Cerebellar cortex (tissue), 1 donor: ENCODE measurements around the gene NR5A1.

Experiments used
- DNase-seq: peaks from one replicate; pipeline ENCODE4 v3.0.0-alpha.2; 2015; ENCODE audit warnings: low spot score

Gene NR5A1

DNA sequence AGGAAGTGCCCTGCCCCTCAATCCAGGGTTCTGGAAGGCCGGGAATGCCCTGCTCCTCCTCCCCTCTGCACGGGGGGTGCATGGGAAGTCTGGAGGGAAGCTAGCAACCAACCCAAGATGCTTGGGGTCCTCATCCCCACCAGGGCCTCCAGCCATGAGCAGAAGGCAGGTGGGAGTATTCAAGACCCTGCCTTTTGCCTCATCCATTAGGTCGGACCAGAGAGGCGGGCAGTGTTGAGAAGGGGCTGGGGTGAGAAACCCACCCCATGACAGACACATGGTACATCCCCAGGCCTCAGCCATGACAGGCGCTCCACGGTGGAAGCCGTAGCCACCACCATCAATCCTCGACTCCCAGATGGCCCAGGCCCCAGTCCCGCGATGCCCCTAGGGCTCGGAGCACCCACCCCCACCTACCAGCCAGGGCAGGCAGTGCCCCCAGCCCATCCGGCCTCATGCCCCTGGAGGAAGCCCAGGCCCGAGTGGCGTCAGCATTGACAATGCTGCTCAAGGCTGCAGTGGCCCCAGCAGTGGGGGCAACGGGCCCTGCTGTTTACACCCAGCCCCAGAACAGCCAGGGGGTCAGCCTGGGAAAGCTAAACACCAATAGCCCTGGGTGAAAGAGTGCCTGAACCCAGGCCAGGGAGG lies 8.6 kb downstream of the NR5A1 start:
- DNase-seq, result no peak

DNA sequence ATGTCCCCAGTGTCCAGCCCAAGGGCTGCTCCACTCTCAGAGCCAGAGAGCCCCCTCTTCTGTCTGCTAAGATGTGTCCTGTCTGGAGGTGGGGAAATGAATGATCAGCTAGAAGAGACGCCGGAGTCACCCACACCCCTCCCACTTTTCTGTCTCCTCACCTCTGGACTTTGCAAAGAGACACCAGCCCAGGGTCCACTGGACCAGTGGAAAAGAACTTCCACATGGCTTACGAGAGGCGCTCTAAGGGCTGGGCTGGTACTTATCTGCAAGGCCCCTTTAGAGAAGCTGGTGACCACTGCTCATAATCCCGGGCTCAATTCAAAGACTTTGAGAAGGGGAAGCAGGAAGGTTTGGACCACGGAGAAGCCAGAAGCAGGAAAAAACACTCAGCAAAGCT lies 9.2 kb downstream of the NR5A1 start:
- no peak for DNase-seq

DNA sequence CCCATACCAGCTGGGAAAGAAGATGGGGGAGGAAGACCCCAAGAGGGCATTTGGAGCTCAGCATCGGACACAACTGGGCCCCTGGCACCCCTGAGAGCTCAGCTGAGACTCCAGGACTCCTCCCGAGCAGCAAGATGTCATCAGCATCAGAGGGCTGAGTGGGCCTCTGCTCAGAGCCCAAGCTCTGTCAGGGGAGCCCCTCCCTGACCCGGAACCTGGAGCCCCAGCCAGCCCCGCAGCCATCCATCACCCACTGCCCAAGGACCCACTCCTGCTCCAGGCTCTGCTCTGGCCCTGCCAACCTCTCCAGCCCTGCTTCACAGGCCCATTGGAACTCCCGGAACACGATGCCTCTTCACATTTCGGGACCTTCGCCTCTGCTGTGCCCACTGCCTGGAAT lies 9.8 kb downstream of the NR5A1 start:
- DNase-seq, result no peak

GRCh38 chr9:124496463-124496862 lies 10.7 kb downstream of the NR5A1 start:
- no peak for DNase-seq

GRCh38 chr9:124496075-124496449 lies 11.1 kb downstream of the NR5A1 start:
- DNase-seq, result no peak

GRCh38 chr9:124495126-124496074 lies 11.8 kb downstream of the NR5A1 start:
- DNase-seq, result no peak

DNA sequence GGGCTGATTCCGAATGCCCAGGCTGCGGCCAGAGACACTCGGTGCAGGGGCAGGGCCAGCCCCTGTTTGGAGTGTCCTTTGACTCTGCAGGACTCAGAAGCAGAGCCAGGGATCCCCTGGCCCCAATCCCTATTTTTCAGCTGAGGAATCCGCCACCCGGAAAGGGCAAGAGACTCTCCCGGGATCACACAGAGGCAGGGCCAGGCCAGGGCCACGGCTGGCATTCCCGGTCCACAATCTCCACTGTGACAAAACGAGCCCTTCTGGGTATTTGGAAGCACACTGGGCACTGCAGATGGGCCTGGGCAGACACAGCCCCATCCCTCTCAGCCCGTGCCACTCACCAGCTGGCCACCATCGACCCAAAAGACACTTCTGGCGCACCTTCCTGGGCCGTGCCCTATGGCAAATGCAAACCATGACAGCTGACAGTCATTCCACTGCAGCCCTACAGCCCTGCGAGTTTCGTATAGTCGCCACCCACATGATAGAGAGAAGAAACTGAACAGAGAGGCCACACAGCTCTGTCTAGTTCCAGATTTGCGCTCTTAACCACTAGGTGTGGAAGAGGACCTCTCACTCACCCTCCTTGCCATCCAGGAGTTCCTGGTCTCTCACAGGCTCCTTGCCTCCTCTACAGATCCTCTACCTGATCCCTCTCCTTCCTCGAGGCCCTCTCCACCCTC lies 13.3 kb downstream of the NR5A1 start:
- DNase-seq, result no peak

DNA sequence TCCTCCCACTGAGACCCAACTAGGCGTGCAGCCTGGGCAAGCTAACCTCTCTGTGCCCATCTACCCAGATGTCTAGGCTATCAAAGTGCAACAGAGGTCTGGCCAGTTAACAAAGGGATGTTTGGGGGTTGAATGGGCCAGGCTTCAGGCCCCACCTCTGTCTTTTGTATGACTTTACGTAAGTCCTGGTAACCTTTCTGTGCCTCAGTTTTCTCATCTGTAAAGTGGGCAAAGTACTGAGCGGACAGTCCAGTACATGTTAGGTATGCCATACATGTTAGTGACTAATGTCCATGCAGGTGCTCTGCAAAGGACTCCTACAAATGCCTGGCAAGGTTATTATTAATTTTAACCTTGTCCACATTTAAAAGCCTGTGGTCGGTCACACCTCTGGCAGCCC lies 14.0 kb downstream of the NR5A1 start:
- no peak for DNase-seq

DNA sequence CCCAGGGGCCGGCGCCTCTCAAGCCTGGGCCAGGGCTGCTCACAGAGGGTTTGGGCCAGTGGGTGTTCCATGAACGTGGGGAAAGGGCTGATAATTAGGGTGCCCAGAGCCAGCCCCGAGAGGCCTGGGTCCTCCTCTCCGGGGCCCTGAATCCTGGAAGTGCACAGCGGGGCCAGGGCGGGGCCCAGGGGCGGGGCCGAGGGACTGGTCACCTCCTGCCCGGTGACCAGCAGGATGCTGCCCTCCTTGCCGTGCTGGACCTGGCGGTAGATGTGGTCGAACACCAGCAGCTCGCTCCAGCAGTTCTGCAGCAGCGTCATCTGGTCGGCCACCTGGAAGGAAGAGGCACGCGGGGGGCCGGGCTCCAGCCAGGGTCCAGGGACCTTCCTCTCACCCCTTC lies 14.4 kb downstream of the NR5A1 start:
- DNase-seq, result no peak

- DNase-seq, result no peak
Measured at GRCh38 chr9:124491049-124491975, 15.9 kb downstream of the NR5A1 start.

DNA sequence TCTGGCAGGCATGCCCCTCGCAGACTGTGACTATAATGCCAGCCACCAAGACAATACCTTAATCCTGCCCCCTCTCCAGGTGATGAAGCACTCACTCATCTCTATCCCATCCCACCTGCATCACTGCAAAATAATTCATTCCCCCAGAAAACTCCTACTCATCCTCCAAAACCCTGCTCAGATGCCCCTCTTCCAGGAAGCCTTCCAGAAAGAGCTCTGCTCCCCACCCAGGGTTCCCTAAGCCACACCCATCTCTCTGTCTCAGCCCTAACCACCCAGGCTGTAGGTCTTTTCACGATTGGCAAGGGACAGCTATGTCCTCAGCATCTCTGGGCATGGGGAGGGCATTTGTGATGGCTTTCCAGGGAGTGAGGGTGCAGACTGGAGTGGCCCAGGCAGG lies 17.2 kb downstream of the NR5A1 start:
- DNase-seq, result no peak

GRCh38 chr9:124489222-124489621 lies 18.0 kb downstream of the NR5A1 start:
- no peak for DNase-seq

GRCh38 chr9:124488641-124489210 lies 18.5 kb downstream of the NR5A1 start:
- no peak for DNase-seq

DNA sequence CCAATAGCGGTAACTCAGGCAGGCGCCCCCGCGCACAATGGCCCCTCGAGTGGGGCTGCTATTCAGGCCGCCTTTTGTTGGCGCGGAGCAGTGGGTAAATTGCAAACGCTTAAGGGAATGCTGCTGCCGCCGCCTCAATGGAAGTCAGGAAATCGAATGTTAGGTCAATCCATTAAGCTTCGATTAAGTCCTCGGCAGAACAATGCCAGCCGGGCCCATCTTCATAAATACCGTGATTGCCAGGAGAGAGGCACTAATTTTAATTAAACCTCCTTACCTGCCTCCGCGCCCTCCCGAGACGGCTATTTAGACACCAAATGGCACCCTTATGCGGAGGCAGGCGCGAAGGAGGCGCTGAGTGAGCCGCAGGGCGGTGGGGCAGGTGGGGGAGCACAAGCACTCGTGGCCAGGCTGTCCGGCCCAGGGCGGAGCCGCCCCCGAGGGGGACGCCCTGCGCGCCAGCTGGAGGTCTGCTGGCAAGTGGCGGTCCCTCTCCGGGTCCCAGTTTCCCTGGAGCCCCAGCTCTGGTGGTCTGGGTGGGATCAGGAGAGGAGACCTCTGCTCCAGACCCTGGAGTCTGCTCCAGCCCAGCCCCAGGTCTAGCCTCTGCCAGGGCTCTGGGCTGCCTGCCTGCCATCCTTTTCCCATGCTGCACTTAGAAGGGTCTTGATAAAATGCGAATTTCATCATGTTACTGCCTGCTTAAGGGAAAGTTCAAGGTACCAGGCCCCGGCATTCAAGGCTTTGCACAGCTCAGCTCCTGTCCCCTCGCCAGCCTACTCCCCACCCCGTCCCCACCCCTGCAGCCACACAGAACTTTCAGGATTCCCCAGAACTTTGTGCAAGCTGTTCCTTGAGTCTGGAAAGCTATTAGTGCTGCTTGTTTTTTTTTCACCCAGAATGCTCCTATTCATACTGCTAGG lies 19.7 kb downstream of the NR5A1 start:
- DNase-seq, result no peak

DNA sequence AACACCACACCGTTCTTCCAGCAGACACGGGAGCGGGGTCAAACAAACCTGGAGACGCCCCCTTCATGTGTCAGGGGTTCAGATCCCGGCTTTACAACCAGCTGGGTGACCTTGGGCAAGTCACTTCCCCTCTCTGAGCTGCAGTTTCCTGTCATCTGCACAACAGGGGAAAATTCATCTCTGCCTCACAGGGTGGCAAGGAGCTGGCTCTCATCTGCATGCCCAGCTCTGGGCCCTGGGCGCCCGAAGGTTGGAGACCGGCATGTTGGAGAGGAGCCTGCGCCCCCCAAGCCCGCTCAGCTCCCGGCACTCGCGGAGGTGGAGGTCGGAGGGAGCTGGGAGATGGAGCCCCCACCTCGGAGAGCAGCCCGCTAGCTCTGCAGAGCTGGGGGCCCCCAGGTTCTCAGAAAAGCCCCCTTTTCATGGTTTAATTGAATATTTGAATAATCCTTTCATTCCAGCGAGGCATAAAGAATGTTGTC lies 20.4 kb downstream of the NR5A1 start:
- no peak for DNase-seq

DNA sequence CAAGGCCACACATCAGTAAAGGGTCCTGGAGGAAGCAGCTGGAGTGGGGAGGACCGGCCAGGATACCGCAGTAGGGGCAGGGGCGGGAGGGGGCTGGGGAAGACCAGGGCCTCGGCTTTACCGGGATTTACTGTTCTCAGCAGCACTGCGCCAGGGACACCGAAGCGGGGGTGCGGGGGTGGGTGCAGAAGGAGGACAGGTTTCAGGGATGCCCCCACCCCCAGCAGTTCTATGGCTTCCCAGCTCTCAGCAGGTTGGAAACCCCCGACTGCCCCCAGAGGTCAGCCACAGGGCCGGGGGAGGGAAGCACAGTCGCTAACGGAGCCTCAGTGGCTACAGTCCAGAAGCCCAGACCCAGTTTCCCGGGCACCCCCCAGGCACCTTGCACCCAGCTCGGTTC lies 21.3 kb downstream of the NR5A1 start:
- no peak for DNase-seq

- no peak for DNase-seq
Measured at GRCh38 chr9:124485201-124485600, 22.0 kb downstream of the NR5A1 start.

DNA sequence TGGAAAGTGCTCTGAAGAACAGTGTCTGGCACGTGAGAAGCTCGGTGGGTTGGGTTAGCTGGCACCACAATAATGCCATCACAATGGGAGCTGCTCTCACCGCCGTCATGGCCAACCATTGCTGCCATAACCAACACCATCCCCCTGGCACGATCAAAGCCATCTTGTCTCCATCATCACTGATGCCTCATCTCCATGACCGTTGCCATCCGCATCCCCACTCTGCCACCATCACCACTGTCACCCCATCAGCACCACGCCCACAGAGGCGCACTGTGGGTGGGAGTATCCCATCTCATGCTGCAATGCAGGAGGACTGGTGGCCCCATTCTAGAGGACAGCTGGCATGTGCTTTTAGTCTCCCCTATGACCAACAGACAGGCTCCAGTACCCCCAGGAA lies 23.7 kb downstream of the NR5A1 start:
- DNase-seq, result no peak

DNA sequence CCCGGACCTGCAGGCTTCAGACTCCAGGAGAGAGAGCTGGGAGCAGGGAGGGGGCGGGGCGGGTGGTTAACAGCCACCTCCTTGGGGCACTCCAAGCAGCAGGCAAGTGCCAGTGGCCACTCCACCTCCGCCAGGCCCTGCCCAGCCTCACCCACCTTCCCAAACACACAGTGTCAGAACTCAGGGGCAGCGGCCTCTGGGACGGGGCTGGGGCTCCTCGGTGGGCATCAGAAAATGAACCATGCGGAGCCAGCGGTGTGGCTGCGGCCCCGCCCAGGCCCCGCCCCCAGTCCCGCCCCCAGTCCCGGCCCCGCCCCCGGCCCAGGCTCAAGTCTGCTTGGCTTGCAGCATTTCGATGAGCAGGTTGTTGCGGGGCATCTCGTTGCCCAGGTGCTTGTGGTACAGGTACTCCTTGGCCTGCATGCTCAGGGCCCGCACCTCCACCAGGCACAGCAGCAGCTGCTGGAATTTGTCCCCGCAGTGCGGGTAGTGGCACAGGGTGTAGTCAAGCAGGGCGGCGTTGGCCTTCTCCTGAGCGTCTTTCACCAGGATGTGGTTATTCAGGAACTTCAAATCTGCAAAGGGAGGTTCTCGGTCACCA lies 24.7 kb downstream of the NR5A1 start:
- DNase-seq, result no peak

DNA sequence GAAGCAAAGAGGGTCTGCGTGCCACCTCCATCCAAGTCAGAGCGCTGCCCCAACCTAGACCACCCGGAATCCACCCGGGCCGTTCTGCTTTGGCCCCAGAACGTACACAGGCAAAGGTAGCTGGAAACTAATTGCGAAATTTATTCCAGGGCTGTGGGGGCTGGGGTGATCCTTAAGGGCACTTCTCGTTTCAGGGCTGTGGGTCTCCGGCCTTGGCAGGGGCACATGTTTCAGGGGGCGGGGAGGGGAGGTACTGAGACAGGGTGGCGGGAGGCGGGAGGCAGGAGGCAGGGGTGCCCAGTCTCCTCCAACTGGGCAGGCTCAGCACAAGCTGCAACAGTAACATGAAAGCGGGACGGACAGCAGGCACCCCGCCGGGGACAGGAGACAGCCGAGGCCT lies 26.1 kb downstream of the NR5A1 start:
- no peak for DNase-seq
